K562 (cell line): ENCODE results near the gene CISTR. TPM values are rescaled to one million over a fixed set of nuclear protein-coding genes. Genes with fewer than 3 reads are reported as not detected.

Experiments
- DACH1 ChIP-seq: fragments of 450-650 bp; IDR thresholded peaks from 2 replicates; pipeline ENCODE4 v1.6.1; 2018; ENCODE audit not compliant: partially characterized antibody
- FOS ChIP-seq: IDR thresholded peaks from 3 replicates; pipeline ENCODE4 v1.6.1; 2011; ENCODE audit not compliant: insufficient read length; ENCODE audit errors: extremely low read depth
- NR3C1 ChIP-seq: sonication (generic); formaldehyde crosslinking; IDR thresholded peaks from 2 replicates; pipeline ENCODE4 v1.8.1; 2022; ENCODE audit warnings: missing genetic modification reagents
- RBM39 ChIP-seq: fragments of 200-400 bp; formaldehyde crosslinking; optimal IDR thresholded peaks from 2 replicates; pipeline ENCODE3; 2018; ENCODE audit warnings: low read depth, low read length
- SMC3 ChIP-seq: conservative IDR thresholded peaks from 2 replicates; pipeline ENCODE4 v1.6.1; 2011; ENCODE audit warnings: low read depth, low read length, improper control_type of control experiment; ENCODE audit not compliant: insufficient read depth
- XRCC4 ChIP-seq: IDR thresholded peaks from one replicate; pipeline ENCODE4 v1.6.1; 2011; ENCODE audit not compliant: insufficient read depth, insufficient read length; ENCODE audit errors: extremely low read depth
- ZNF354B ChIP-seq: fragments of 250-450 bp; sonication (Bioruptor Pico); IDR thresholded peaks from 2 replicates; pipeline ENCODE4 v1.4.0; 2020
- polyA plus RNA-seq, 8 experiments: library from polyadenylated mRNA; depleted of rRNA in 4 of 8; stranded (reverse) in 5 of 8; unstranded in 3 of 8; fragments of >200 nt; fragmentation: Nextera tagmentation in 2 of 8; fragmentation: Illumina TruSeq in 1 of 8; extraction: Ambion mirVana in 2 of 8; extraction: Trizol in 1 of 8; gene quantifications; 2 replicates each; pipeline versions ENCODE4 v1.2.1 to v1.2.3, GENCODE V29; 2011 to 2014; ENCODE audit warnings: inconsistent platforms in 1 of 8, missing spikeins in 1 of 8
- total RNA-seq, 7 experiments: library from RNA; depleted of rRNA in 6 of 7; stranded (reverse); fragments of >200 nt in 6 of 7; fragmentation: Illumina TruSeq in 2 of 7; extraction: Trizol in 2 of 7; gene quantifications; 2 replicates each; pipeline versions ENCODE4 v1.2.1 to v1.2.3, GENCODE V29; 2011 to 2021; ENCODE audit warnings: low replicate concordance in 1 of 7
- TF ChIP-seq, protein P1 (sequence below): fragments of 250-450 bp; sonication (Bioruptor Pico); IDR thresholded peaks from 2 replicates; pipeline ENCODE4 v1.4.0; 2020; ENCODE audit warnings: mild to moderate bottlenecking, moderate library complexity
- TF ChIP-seq, protein P2 (sequence below): fragments of 200-800 bp; sonication (Bioruptor generic); IDR thresholded peaks from 2 replicates; pipeline ENCODE4 v1.6.1; 2016; ENCODE audit warnings: missing genetic modification characterization, missing compliant biosample characterization
- TF ChIP-seq, protein P3 (sequence below): fragments of 450-650 bp; formaldehyde crosslinking; IDR thresholded peaks from 2 replicates; pipeline ENCODE4 v1.4.0; 2020; ENCODE audit warnings: mild to moderate bottlenecking, mixed read lengths
- TF ChIP-seq, protein P4 (sequence below): fragments of 250-450 bp; sonication (Bioruptor Pico); IDR thresholded peaks from 2 replicates; pipeline ENCODE4 v1.4.0; 2020

The CISTR gene
- total and polyA plus RNA-seq, 9 of the 15 experiments (the other 6 are each of a cell fraction or from before 2014, with no cell fraction given), result not detected

DNA sequence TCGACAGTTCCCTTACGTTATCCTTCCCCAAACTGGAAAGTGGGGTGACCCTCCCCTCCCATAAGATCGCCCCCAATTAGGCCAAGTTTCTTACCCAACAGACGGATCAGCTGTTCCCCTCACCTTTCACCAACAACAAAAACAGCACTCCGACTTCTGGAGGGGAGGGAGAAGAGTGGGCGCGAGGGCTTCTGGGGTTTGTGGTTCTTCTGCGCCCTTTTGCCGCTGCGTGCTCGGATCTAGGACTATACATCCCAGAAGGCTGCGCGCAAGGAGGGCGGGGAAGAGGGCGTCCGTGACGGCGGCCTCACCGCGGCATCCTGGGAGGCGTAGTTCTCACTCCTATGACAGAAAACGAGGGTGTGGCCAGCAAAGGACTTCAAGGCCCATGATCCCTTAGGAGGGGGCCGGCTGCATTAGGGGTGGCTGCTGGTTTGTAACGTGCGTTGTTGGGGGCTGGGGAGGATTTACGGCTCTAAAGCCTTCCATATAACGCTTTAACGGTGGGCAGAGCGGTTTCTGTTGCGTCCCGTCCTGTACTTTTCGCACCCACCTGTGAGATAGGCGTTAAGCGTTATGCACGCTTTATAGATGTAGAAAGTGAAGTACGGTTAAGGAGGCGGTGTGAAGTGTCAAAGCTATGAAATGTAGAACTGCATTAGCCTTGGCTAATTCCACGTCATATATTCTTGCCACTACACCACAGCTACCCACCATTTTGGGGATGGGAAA lies 24.3 kb downstream of the CISTR start, which contains the start of gene CALCOCO1 (continued):
- TF ChIP-seq, protein P1, sequence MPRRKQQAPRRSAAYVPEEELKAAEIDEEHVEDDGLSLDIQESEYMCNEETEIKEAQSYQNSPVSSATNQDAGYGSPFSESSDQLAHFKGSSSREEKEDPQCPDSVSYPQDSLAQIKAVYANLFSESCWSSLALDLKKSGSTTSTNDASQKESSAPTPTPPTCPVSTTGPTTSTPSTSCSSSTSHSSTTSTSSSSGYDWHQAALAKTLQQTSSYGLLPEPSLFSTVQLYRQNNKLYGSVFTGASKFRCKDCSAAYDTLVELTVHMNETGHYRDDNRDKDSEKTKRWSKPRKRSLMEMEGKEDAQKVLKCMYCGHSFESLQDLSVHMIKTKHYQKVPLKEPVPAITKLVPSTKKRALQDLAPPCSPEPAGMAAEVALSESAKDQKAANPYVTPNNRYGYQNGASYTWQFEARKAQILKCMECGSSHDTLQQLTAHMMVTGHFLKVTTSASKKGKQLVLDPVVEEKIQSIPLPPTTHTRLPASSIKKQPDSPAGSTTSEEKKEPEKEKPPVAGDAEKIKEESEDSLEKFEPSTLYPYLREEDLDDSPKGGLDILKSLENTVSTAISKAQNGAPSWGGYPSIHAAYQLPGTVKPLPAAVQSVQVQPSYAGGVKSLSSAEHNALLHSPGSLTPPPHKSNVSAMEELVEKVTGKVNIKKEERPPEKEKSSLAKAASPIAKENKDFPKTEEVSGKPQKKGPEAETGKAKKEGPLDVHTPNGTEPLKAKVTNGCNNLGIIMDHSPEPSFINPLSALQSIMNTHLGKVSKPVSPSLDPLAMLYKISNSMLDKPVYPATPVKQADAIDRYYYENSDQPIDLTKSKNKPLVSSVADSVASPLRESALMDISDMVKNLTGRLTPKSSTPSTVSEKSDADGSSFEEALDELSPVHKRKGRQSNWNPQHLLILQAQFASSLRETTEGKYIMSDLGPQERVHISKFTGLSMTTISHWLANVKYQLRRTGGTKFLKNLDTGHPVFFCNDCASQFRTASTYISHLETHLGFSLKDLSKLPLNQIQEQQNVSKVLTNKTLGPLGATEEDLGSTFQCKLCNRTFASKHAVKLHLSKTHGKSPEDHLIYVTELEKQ, result no peak
- TF ChIP-seq ZNF354B (CRISPR knock-in tag) (peak; percentile 57; the same call in 1 of the 2 replicates), FOS (no peak), XRCC4 (no peak), NR3C1 (CRISPR knock-in tag) (no peak), RBM39 (no peak), SMC3 (no peak), DACH1 (peak; percentile 100)
- TF ChIP-seq, protein P2, sequence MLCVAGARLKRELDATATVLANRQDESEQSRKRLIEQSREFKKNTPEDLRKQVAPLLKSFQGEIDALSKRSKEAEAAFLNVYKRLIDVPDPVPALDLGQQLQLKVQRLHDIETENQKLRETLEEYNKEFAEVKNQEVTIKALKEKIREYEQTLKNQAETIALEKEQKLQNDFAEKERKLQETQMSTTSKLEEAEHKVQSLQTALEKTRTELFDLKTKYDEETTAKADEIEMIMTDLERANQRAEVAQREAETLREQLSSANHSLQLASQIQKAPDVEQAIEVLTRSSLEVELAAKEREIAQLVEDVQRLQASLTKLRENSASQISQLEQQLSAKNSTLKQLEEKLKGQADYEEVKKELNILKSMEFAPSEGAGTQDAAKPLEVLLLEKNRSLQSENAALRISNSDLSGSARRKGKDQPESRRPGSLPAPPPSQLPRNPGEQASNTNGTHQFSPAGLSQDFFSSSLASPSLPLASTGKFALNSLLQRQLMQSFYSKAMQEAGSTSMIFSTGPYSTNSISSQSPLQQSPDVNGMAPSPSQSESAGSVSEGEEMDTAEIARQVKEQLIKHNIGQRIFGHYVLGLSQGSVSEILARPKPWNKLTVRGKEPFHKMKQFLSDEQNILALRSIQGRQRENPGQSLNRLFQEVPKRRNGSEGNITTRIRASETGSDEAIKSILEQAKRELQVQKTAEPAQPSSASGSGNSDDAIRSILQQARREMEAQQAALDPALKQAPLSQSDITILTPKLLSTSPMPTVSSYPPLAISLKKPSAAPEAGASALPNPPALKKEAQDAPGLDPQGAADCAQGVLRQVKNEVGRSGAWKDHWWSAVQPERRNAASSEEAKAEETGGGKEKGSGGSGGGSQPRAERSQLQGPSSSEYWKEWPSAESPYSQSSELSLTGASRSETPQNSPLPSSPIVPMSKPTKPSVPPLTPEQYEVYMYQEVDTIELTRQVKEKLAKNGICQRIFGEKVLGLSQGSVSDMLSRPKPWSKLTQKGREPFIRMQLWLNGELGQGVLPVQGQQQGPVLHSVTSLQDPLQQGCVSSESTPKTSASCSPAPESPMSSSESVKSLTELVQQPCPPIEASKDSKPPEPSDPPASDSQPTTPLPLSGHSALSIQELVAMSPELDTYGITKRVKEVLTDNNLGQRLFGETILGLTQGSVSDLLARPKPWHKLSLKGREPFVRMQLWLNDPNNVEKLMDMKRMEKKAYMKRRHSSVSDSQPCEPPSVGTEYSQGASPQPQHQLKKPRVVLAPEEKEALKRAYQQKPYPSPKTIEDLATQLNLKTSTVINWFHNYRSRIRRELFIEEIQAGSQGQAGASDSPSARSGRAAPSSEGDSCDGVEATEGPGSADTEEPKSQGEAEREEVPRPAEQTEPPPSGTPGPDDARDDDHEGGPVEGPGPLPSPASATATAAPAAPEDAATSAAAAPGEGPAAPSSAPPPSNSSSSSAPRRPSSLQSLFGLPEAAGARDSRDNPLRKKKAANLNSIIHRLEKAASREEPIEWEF (CRISPR knock-in tag), result no peak
- TF ChIP-seq, protein P3, sequence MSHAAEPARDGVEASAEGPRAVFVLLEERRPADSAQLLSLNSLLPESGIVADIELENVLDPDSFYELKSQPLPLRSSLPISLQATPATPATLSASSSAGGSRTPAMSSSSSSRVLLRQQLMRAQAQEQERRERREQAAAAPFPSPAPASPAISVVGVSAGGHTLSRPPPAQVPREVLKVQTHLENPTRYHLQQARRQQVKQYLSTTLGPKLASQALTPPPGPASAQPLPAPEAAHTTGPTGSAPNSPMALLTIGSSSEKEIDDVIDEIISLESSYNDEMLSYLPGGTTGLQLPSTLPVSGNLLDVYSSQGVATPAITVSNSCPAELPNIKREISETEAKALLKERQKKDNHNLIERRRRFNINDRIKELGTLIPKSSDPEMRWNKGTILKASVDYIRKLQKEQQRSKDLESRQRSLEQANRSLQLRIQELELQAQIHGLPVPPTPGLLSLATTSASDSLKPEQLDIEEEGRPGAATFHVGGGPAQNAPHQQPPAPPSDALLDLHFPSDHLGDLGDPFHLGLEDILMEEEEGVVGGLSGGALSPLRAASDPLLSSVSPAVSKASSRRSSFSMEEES (CRISPR knock-in tag), result no peak
- TF ChIP-seq, protein P4, sequence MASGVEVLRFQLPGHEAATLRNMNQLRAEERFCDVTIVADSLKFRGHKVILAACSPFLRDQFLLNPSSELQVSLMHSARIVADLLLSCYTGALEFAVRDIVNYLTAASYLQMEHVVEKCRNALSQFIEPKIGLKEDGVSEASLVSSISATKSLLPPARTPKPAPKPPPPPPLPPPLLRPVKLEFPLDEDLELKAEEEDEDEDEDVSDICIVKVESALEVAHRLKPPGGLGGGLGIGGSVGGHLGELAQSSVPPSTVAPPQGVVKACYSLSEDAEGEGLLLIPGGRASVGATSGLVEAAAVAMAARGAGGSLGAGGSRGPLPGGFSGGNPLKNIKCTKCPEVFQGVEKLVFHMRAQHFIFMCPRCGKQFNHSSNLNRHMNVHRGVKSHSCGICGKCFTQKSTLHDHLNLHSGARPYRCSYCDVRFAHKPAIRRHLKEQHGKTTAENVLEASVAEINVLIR (CRISPR knock-in tag), result peak; percentile 95
